Nephron (organoid): ENCODE results near the gene NPTXR.

Experiments
- H3K27ac Mint-ChIP-seq, 3 experiments: 2 replicates each; pipeline ENCODE4 v1.8.0; 2020; ENCODE audit warnings: mixed read lengths in 3 of 3, mild to moderate bottlenecking in 2 of 3, moderate library complexity in 1 of 3
- H3K27me3 Mint-ChIP-seq: 2 replicates; pipeline ENCODE4 v1.8.0; 2021; ENCODE audit warnings: low read depth, mild to moderate bottlenecking, moderate library complexity, mixed read lengths
- H3K36me3 Mint-ChIP-seq: 2 replicates; pipeline ENCODE4 v1.8.0; 2020; ENCODE audit warnings: low read depth, mixed read lengths
- H3K4me1 Mint-ChIP-seq: 2 replicates; pipeline ENCODE4 v1.8.0; 2020; ENCODE audit warnings: mixed read lengths
- H3K4me3 Mint-ChIP-seq, 3 experiments: 2 replicates each; pipeline ENCODE4 v1.8.0; 2020; ENCODE audit warnings: mild to moderate bottlenecking in 3 of 3, mixed read lengths in 3 of 3, moderate library complexity in 2 of 3
- H3K9me3 Mint-ChIP-seq: 2 replicates; pipeline ENCODE4 v1.8.0; 2020; ENCODE audit warnings: mixed read lengths
- TF ChIP-seq, protein P1 (sequence below), 3 experiments: fragments of 200-600 bp; sonication (generic); IDR thresholded peaks; one replicate each; pipeline ENCODE4 v1.5.0; 2021; ENCODE audit warnings: antibody characterized with exemption in 3 of 3; ENCODE audit not compliant: unreplicated experiment in 3 of 3

Gene NPTXR

GRCh38 chr22:38881997-38882879 is 38.4 kb upstream of the NPTXR start:
- peaks cover 2% of the 10 kb centered on the region for H3K9me3 Mint-ChIP-seq
- TF ChIP-seq, protein P1, sequence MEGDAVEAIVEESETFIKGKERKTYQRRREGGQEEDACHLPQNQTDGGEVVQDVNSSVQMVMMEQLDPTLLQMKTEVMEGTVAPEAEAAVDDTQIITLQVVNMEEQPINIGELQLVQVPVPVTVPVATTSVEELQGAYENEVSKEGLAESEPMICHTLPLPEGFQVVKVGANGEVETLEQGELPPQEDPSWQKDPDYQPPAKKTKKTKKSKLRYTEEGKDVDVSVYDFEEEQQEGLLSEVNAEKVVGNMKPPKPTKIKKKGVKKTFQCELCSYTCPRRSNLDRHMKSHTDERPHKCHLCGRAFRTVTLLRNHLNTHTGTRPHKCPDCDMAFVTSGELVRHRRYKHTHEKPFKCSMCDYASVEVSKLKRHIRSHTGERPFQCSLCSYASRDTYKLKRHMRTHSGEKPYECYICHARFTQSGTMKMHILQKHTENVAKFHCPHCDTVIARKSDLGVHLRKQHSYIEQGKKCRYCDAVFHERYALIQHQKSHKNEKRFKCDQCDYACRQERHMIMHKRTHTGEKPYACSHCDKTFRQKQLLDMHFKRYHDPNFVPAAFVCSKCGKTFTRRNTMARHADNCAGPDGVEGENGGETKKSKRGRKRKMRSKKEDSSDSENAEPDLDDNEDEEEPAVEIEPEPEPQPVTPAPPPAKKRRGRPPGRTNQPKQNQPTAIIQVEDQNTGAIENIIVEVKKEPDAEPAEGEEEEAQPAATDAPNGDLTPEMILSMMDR (IDR thresholded peaks at IDR 0.05; ENCODE audit: unreplicated experiment in 3 of 3) = no peak
- no peak overlapping the region for H3K4me3 Mint-ChIP-seq
- peak overlapping the region; percentile 1 to 85 (median 60) for H3K27ac Mint-ChIP-seq
- H3K36me3 Mint-ChIP-seq = peaks cover 3% of the 10 kb centered on the region
- no peaks in the 10 kb centered on the region for H3K27me3 Mint-ChIP-seq
- H3K4me1 Mint-ChIP-seq = peaks cover 23% of the 10 kb centered on the region

- Mint-ChIP-seq H3K36me3 (no peaks in the 10 kb centered on the region), H3K4me1 (peaks cover 23% of the 10 kb centered on the region), H3K27me3 (no peaks in the 10 kb centered on the region), H3K4me3 (peak overlapping the region in 1 of 3 experiments; percentile 35), H3K9me3 (no peaks in the 10 kb centered on the region), H3K27ac (peak overlapping the region; percentile 5 to 85 (median 60))
- TF ChIP-seq, protein P1 (IDR thresholded peaks at IDR 0.05; ENCODE audit: unreplicated experiment in 3 of 3) = no peak
Measured at GRCh38 chr22:38881464-38881871, 37.6 kb upstream of the NPTXR start.

DNA sequence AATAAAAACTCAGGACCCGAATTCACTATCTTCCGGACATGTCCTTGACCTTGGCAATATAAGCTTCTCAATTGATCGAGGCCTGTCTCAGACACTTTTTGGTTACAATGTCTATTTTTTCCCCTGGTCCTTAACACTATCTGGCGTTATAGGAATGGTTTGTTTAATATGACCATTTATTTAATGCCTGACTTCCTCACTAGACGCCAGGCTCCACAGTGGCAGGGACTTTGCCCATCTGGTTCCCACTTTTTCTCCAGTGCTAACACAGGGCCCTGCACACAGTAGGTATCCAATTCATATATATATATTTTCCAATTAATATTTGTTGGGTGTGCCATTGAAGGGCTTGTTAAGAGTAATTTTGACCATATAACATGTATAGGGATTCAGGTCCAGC is 36.1 kb upstream of the NPTXR start:
- TF ChIP-seq, protein P1 (IDR thresholded peaks at IDR 0.05; ENCODE audit: unreplicated experiment in 3 of 3) = no peak
- Mint-ChIP-seq H3K4me3 (no peak overlapping the region), H3K4me1 (peaks cover 23% of the 10 kb centered on the region), H3K27ac (no peak overlapping the region), H3K36me3 (no peaks in the 10 kb centered on the region), H3K9me3 (no peaks in the 10 kb centered on the region), H3K27me3 (peaks cover 4% of the 10 kb centered on the region)

- TF ChIP-seq, protein P1 (IDR thresholded peaks at IDR 0.05; ENCODE audit: unreplicated experiment in 3 of 3) = no peak
- Mint-ChIP-seq H3K27me3 (peaks cover 8% of the 10 kb centered on the region), H3K9me3 (no peaks in the 10 kb centered on the region), H3K27ac (peak overlapping the region in 1 of 3 experiments; percentile 28), H3K36me3 (no peaks in the 10 kb centered on the region), H3K4me3 (no peak overlapping the region), H3K4me1 (peaks cover 23% of the 10 kb centered on the region)
Measured at GRCh38 chr22:38879108-38879729, 35.4 kb upstream of the NPTXR start.

DNA sequence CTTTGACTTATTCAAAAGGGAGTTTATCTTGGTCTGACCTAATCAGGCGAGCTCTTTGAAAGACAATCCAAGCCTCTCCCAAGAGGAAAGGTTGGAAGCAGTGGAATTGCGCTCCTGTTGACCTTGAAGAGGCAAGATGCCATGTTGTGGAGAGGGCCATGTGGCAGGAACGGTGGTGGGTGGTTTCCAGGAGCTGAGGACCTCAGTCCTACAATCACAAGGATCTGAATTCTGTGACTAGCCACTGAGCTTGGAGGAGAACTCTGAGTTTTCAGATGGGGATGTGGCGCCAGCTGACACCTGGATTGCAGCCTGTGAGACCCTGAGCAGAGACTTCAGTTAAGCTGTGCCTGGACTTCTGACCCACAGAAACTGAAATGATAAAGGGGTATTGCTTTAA is 34.2 kb upstream of the NPTXR start:
- Mint-ChIP-seq H3K4me1 (peaks cover 30% of the 10 kb centered on the region), H3K27me3 (peaks cover 11% of the 10 kb centered on the region), H3K4me3 (no peak overlapping the region), H3K36me3 (no peaks in the 10 kb centered on the region), H3K9me3 (no peaks in the 10 kb centered on the region), H3K27ac (no peak overlapping the region)
- TF ChIP-seq, protein P1 (IDR thresholded peaks at IDR 0.05; ENCODE audit: unreplicated experiment in 3 of 3) = no peak
